SU-DHL-6 (cell line): ENCODE data around the gene MYLK.

Experiments
- CTCF ChIP-seq: fragments of 200-600 bp; sonication (generic); IDR thresholded peaks from one replicate; pipeline ENCODE4 v1.5.1; 2017; ENCODE audit warnings: antibody characterized with exemption, mild to moderate bottlenecking, low read length, moderate library complexity; ENCODE audit not compliant: insufficient read depth, poor library complexity, severe bottlenecking
- EZH2phosphoT487 ChIP-seq: fragments of 200-600 bp; sonication (generic), shearing (Covaris generic); conservative IDR thresholded peaks from 2 replicates; pipeline ENCODE4 v1.6.1; 2018; ENCODE audit warnings: mild to moderate bottlenecking, antibody characterized with exemption, low read length, moderate library complexity, mixed read lengths

- TF ChIP-seq CTCF (no peak), EZH2phosphoT487 (no peak)
Measured at GRCh38 chr3:123602325-123602724, 281.8 kb downstream of the MYLK start.
